Activated T-helper 1 cell treated with Interleukin-2 at 50 U/mL for 16 hours (primary cell): ENCODE results near the gene RAB5B.
"Not testable (repeated sequence)": the region's sequence is repeated elsewhere in the genome, so short reads cannot be mapped to it uniquely, and the experiment has no call there.

ENCODE experiments used
- DNase-seq: peaks from one replicate; pipeline ENCODE4 v3.0.0-alpha.2; 2020; ENCODE audit warnings: low read depth

The RAB5B gene

DNA sequence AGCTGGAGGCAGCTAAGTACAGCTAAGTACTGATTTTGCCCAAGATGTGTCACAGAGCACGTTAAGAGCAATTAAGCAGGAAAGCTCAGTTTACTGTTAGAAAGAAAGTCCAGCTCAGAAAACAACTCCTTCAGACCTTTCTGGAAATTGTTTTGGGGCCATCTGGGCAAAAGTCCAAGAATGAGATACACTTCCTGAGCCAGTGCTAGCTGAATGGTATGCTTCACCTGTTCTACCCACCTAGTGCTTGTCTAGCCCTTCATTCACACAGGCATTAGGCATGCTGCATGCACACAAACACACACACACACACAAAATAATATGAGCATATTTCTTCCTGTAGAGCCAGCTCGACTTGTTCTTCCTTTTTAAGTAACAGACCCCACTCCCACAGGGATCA is 40.3 kb downstream of the RAB5B start:
- DNase-seq = no peak

- no peak for DNase-seq
These were observed 43.3 kb downstream of the RAB5B start for GRCh38 chr12:56017181-56017580.

- no peak for DNase-seq
These were observed 44.5 kb downstream of the RAB5B start for GRCh38 chr12:56018356-56018755.

- no peak for DNase-seq
These were observed 46.7 kb downstream of the RAB5B start, which contains the start of gene IKZF4 for GRCh38 chr12:56020423-56021184. TSS of gene IKZF4 (plus strand) at chr12:56021043. CDS start at chr12:56021494, 451 bp downstream.

DNA sequence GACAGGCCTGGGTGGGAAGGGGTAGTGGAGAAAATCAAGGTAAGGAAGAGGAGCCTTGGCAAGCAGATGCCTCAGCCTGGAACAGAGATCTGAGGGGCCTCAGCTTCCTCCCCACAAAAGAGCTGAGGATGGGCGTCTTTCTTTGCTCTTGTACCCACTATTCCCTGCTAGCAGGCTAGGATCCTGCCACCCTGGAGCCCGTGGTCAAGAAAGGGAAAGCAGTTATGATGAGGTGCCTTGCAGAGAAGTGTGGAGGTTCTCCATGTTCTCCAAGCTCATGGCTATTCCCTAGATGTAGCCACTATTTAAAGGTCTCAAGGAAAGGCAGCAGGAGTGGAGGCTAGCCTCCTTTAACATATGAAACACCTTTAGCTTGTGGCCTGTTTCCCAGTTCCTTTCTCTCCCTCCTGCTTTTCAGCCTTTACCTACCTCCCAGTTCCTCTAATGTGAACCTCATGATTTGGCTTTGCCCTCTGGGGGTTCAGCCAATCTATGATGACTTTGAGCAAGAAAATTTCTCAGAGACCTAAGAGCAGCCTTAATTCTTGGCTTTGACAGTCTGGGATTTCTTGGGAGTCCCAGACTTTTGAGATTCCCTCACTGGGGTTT is 48.1 kb downstream of the RAB5B start:
- DNase-seq = no peak

- no peak for DNase-seq
These were observed 54.8 kb downstream of the RAB5B start for GRCh38 chr12:56028511-56029165.

DNA sequence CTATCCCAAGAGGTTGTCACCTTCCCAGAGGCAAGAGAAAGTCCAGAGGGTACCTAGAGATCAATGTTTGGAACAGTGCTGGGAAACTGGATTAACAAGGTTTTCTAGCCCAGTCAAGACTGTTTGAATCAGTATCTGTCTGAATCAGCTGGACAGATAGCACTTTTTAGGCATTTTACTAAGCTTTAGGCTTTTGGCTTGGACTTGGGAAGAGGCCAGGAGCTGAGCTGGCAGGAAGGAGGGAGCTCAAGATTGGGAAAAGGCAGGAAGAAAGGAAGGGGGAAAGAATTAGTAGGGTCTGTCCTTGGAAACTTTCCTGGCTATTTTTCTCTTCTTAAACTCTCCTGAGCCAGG is 55.3 kb downstream of the RAB5B start:
- DNase-seq = no peak

DNA sequence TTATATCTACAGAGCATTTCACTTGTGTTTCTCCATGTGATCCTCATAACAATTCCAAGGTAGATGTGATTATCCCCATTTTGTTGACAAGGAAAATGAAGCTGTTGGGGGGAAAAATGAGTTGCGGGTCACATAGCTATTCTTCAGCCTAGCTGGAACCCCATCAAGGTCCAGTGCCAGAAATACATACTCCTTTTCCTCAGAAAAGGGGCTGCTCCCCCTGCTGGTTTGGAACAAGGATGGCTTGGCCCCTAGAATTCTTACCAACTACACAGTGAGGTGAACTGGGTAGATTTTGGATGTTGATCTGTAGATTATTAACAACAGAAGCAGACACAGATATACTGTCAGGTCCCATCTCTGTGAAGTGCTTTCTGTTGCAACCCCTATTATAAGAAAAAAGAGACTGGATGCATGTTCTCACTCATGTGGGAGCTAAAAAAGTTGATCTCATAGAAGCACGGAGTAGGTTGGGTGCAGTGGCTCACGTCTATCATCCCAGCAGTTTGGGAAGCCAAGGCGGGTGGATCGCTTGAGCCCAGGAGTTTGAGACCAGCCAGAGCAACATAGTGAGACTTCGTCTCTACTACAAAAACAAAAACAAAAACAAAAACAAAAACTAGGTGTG is 55.9 kb downstream of the RAB5B start:
- no peak for DNase-seq

- DNase-seq = no peak
These were observed 58.1 kb downstream of the RAB5B start for GRCh38 chr12:56031987-56032386.

- DNase-seq = no peak
These were observed 60.9 kb downstream of the RAB5B start for GRCh38 chr12:56034586-56035332.

DNA sequence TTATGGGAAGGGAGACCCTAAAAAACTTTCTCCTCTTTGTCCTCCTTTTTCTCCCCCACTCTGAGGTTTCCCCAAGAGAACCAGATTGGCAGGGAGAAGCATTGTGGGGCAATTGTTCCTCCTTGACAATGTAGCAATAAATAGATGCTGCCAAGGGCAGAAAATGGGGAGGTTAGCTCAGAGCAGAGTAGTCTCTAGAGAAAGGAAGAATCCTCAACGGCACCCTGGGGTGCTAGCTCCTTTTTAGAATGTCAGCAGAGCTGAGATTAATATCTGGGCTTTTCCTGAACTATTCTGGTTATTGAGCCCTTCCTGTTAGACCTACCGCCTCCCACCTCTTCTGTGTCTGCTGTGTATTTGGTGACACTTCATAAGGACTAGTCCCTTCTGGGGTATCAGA is 63.3 kb downstream of the RAB5B start:
- DNase-seq = no peak

- DNase-seq = no peak
These were observed 64.3 kb downstream of the RAB5B start for GRCh38 chr12:56038022-56038655.

DNA sequence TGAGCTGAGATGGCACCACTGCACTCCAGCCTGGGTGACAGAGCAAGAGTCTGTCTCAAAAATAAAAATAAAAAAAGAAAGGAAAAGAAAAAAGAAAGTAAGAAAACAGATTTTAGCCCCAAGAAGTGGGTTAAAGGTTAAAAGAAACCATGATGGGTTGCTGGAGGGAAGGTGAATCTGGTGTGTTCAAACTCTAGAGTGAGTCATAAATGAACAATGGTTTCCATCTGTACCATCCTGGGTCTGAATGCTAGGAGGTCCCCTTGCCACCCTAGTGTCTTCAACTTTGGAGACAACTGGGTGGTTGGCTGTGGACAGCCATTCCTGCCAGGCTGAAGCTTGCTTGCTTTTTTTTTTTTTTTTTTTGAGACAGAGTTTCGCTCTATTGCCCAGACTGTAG is 66.3 kb downstream of the RAB5B start:
- no peak for DNase-seq

- no peak for DNase-seq
These were observed 67.2 kb downstream of the RAB5B start for GRCh38 chr12:56040963-56041551.

- DNase-seq = peak; percentile 87
These were observed 67.9 kb downstream of the RAB5B start, which contains the start of gene RPS26 for GRCh38 chr12:56041552-56042429. TSS of gene RPS26 (plus strand) at chr12:56041918. CDS start at chr12:56042167, 249 bp downstream.

DNA sequence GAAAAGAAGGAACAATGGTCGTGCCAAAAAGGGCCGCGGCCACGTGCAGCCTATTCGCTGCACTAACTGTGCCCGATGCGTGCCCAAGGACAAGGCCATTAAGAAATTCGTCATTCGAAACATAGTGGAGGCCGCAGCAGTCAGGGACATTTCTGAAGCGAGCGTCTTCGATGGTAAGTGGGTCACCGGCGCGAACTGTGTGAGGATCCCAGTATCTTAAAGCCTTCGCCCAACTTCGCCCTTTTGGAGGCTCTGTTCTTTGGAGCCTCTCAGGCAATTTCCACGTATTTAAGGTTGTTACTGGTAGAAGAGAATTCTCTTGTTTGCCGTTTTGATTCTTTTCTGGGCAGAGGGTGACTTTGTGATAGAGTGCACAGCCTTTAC is 68.5 kb downstream of the RAB5B start:
- DNase-seq = not testable (repeated sequence)

DNA sequence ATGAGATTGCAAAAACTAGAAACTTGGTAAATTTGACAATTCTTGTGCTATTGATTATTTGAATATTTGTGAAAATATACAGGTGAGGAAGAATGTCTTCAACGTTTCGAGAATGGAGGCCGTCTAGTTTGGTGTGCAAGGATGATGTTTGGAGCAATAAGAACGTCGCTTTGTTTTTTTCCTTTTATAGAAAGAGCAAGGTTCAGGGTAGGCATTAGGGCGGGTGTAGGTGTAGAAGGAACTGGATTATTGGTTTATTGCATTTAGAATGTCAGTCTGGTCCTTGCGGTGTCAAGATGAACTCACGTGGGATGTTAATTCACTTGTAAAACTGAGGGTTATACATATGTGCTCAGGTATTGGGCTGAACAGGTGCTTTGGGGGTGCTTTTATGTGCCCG is 69.0 kb downstream of the RAB5B start:
- no peak for DNase-seq
